Lung microvascular endothelial cell (primary cell): ENCODE data around the gene C1R. TPM values are rescaled to one million over a fixed set of nuclear protein-coding genes. Genes with fewer than 3 reads are reported as not detected.
"Not testable (repeated sequence)": the region's sequence is repeated elsewhere in the genome, so short reads cannot be mapped to it uniquely, and the experiment has no call there.

Experiments
- DNase-seq, 2 donors: peaks; one replicate each; pipeline versions ENCODE4 v3.0.0 to v3.0.0-alpha.2; 2010; ENCODE audit warnings: low read depth in 2 of 2
- total RNA-seq: library from RNA; depleted of rRNA; stranded (reverse); fragments of >200 nt; gene quantifications from 2 replicates; pipeline ENCODE4 v1.2.1, GENCODE V29; 2014

The C1R gene
- total RNA-seq, 1 donor from 2014 or later = 0.40 TPM

GRCh38 chr12:7068240-7068993 lies 23.8 kb downstream of the C1R start:
- no peak for DNase-seq

GRCh38 chr12:7067096-7067495 lies 25.1 kb downstream of the C1R start:
- peak in 1 of 2 donors; percentile 53 for DNase-seq

- DNase-seq = no peak
Measured at GRCh38 chr12:7066596-7066995, 25.6 kb downstream of the C1R start.

- DNase-seq = no peak
Measured at GRCh38 chr12:7065073-7065623, 27.1 kb downstream of the C1R start.

GRCh38 chr12:7064516-7064915 lies 27.7 kb downstream of the C1R start:
- no peak for DNase-seq

GRCh38 chr12:7061596-7061995 lies 30.6 kb downstream of the C1R start:
- DNase-seq = no peak

- no peak for DNase-seq
Measured at GRCh38 chr12:7061138-7061537, 31.1 kb downstream of the C1R start.

GRCh38 chr12:7060353-7060954 lies 31.8 kb downstream of the C1R start, which contains the start of gene C1S:
TSS of gene C1S (plus strand) at chr12:7060718. CDS start at chr12:7061913, 1,195 bp downstream.
- peak; percentile 58 to 81 for DNase-seq

- DNase-seq = no peak
Measured at GRCh38 chr12:7059780-7060179, 32.5 kb downstream of the C1R start.

- no peak for DNase-seq
Measured at GRCh38 chr12:7058850-7059395, 33.3 kb downstream of the C1R start.

- DNase-seq = no peak
Measured at GRCh38 chr12:7058163-7058845, 33.9 kb downstream of the C1R start.

GRCh38 chr12:7055736-7056135 lies 36.5 kb downstream of the C1R start:
- DNase-seq = not testable (repeated sequence)

GRCh38 chr12:7054925-7055324 lies 37.3 kb downstream of the C1R start:
- no peak for DNase-seq

GRCh38 chr12:7049973-7050372 lies 42.3 kb downstream of the C1R start:
- not testable (repeated sequence) for DNase-seq

GRCh38 chr12:7049445-7049951 lies 42.7 kb downstream of the C1R start:
- not testable (repeated sequence) for DNase-seq

GRCh38 chr12:7047306-7047705 lies 44.9 kb downstream of the C1R start:
- DNase-seq = peak in 1 of 2 donors; percentile 27

GRCh38 chr12:7046383-7047105 lies 45.7 kb downstream of the C1R start:
- no peak for DNase-seq

- no peak for DNase-seq
Measured at GRCh38 chr12:7045913-7046312, 46.3 kb downstream of the C1R start.

GRCh38 chr12:7042842-7043241 lies 49.4 kb downstream of the C1R start:
- DNase-seq = peak; percentile 29 to 50

GRCh38 chr12:7039403-7039802 lies 52.8 kb downstream of the C1R start:
- DNase-seq = no peak

GRCh38 chr12:7038591-7038990 lies 53.7 kb downstream of the C1R start:
- DNase-seq = no peak
